GM23338 (cell line): ENCODE measurements around the gene CDYL2. TPM values are rescaled to one million over a fixed set of nuclear protein-coding genes. Genes with fewer than 3 reads are reported as not detected.

ENCODE experiments used
- ATAC-seq: fragments of 200-7000 bp; cut with Tn5 transposase; 3 replicates; pipeline ENCODE4 v1.9.1; 2020
- DNase-seq: peaks from one replicate; pipeline ENCODE4 v3.0.0-alpha.2; 2015; ENCODE audit warnings: low spot score
- H2AFZ ChIP-seq: fragments of 200-600 bp; sonication (generic); 2 replicates; pipeline ENCODE4 v1.8.0; 2016; ENCODE audit warnings: antibody characterized with exemption, mild to moderate bottlenecking, moderate library complexity
- H3F3A ChIP-seq: fragments of 200-600 bp; sonication (generic); replicated peaks from 2 replicates; pipeline ENCODE4 v1.8.0; 2017; ENCODE audit warnings: antibody characterized with exemption, mixed run types, low read depth
- H3K27ac ChIP-seq: fragments of 200-600 bp; sonication (generic); 2 replicates; pipeline ENCODE4 v1.6.1; 2016; ENCODE audit warnings: low read depth
- H3K27me3 ChIP-seq: fragments of 200-600 bp; sonication (generic); 2 replicates; pipeline ENCODE4 v1.8.0; 2016; ENCODE audit warnings: mild to moderate bottlenecking, mixed run types, moderate library complexity; ENCODE audit not compliant: insufficient read depth
- H3K36me3 ChIP-seq: fragments of 200-600 bp; sonication (generic); 2 replicates; pipeline ENCODE4 v1.8.0; 2016; ENCODE audit warnings: mild to moderate bottlenecking; ENCODE audit not compliant: insufficient read depth
- H3K4me1 ChIP-seq: fragments of 200-600 bp; sonication (generic); 2 replicates; pipeline ENCODE4 v1.8.0; 2016; ENCODE audit warnings: mild to moderate bottlenecking, moderate library complexity; ENCODE audit not compliant: insufficient read depth
- H3K4me2 ChIP-seq: fragments of 200-600 bp; sonication (generic); 2 replicates; pipeline ENCODE4 v1.7.1; 2017; ENCODE audit warnings: mixed run types
- H3K4me3 ChIP-seq: fragments of 200-600 bp; sonication (generic); 2 replicates; pipeline ENCODE4 v1.6.1; 2016; ENCODE audit warnings: mixed run types
- H3K79me2 ChIP-seq: fragments of 200-600 bp; sonication (generic); replicated peaks from 2 replicates; pipeline ENCODE4 v1.8.0; 2017; ENCODE audit warnings: mild to moderate bottlenecking; ENCODE audit not compliant: insufficient read depth
- H3K9me2 ChIP-seq: fragments of 200-600 bp; sonication (generic); 2 replicates; pipeline ENCODE4 v1.8.0; 2017; ENCODE audit not compliant: insufficient read depth
- H4K20me1 ChIP-seq: fragments of 200-600 bp; sonication (generic); replicated peaks from 2 replicates; pipeline ENCODE4 v1.8.0; 2017; ENCODE audit warnings: mild to moderate bottlenecking; ENCODE audit not compliant: insufficient read depth
- H3K27ac Mint-ChIP-seq: 2 replicates; pipeline ENCODE4 v1.8.0; 2020; ENCODE audit warnings: inconsistent platforms, mild to moderate bottlenecking, moderate library complexity, mixed read lengths
- H3K27me3 Mint-ChIP-seq: 3 replicates; pipeline ENCODE4 v1.8.0; 2022; ENCODE audit warnings: low read depth, mild to moderate bottlenecking, moderate library complexity, mixed read lengths, inconsistent platforms; ENCODE audit not compliant: insufficient read depth, poor library complexity
- H3K36me3 Mint-ChIP-seq: 3 replicates; pipeline ENCODE4 v1.8.0; 2021; ENCODE audit warnings: low read depth, mild to moderate bottlenecking, inconsistent platforms, moderate library complexity, mixed read lengths
- H3K4me1 Mint-ChIP-seq: 3 replicates; pipeline ENCODE4 v1.8.0; 2020; ENCODE audit warnings: mild to moderate bottlenecking, inconsistent platforms, mixed read lengths
- H3K4me3 Mint-ChIP-seq: 3 replicates; pipeline ENCODE4 v1.8.0; 2021; ENCODE audit warnings: moderate library complexity, mild to moderate bottlenecking, inconsistent platforms, mixed read lengths
- H3K9me3 Mint-ChIP-seq: 3 replicates; pipeline ENCODE4 v1.8.0; 2020; ENCODE audit warnings: moderate library complexity, mild to moderate bottlenecking, inconsistent platforms, mixed read lengths
- EZH2phosphoT487 ChIP-seq: fragments of 200-600 bp; sonication (generic); IDR thresholded peaks from one replicate; pipeline ENCODE4 v1.8.1; 2018; ENCODE audit warnings: antibody characterized with exemption; ENCODE audit not compliant: unreplicated experiment
- NANOG ChIP-seq: IDR thresholded peaks from 2 replicates; pipeline ENCODE4 v1.6.1; 2016; ENCODE audit warnings: antibody characterized with exemption, borderline replicate concordance
- STAT1 ChIP-seq: IDR thresholded peaks from one replicate; pipeline ENCODE4 v1.6.1; 2016; ENCODE audit warnings: antibody characterized with exemption; ENCODE audit not compliant: unreplicated experiment
- ZNF114 ChIP-seq: fragments of 250-450 bp; sonication (Bioruptor Pico); IDR thresholded peaks from 2 replicates; pipeline ENCODE4 v1.5.0; 2020; ENCODE audit warnings: mild to moderate bottlenecking, moderate library complexity
- ZNF331 ChIP-seq: fragments of 250-450 bp; sonication (Bioruptor Pico); IDR thresholded peaks from 2 replicates; pipeline ENCODE4 v1.5.0; 2020; ENCODE audit warnings: low read depth, mild to moderate bottlenecking, moderate library complexity
- polyA plus RNA-seq: library from polyadenylated mRNA; unstranded; fragments of >200 nt; fragmentation: Nextera tagmentation; extraction: Ambion mirVana; gene quantifications from 2 replicates; pipeline ENCODE4 v1.2.1, GENCODE V29; 2016
- total RNA-seq: library from RNA; depleted of rRNA; stranded (reverse); fragments of >200 nt; shearing (Covaris generic); gene quantifications from 2 replicates; pipeline ENCODE4 v1.2.3, GENCODE V29; 2014
- TF ChIP-seq, protein P1 (sequence below): fragments of 250-450 bp; sonication (Bioruptor Pico); IDR thresholded peaks from 2 replicates; pipeline ENCODE4 v1.5.0; 2020; ENCODE audit warnings: mild to moderate bottlenecking, moderate library complexity
- TF ChIP-seq, protein P2 (sequence below), 2 experiments: fragments of 200-600 bp in 1 of 2; sonication (generic) in 1 of 2; conservative IDR thresholded peaks; 2 replicates each; pipeline versions ENCODE4 v1.5.1 to v1.6.1; 2016 to 2017; ENCODE audit warnings: antibody characterized with exemption in 2 of 2, low read depth in 2 of 2, mild to moderate bottlenecking in 2 of 2, moderate library complexity in 1 of 2
- TF ChIP-seq, protein P3 (sequence below): IDR thresholded peaks from one replicate; pipeline ENCODE4 v1.6.1; 2018; ENCODE audit warnings: antibody characterized with exemption; ENCODE audit not compliant: unreplicated experiment
- TF ChIP-seq, protein P4 (sequence below): IDR thresholded peaks from 2 replicates; pipeline ENCODE4 v1.6.1; 2016; ENCODE audit warnings: antibody characterized with exemption

The CDYL2 gene
- total and polyA plus RNA-seq, 2 experiments from 2014 or later, result 0.82 to 4.3 TPM

DNA sequence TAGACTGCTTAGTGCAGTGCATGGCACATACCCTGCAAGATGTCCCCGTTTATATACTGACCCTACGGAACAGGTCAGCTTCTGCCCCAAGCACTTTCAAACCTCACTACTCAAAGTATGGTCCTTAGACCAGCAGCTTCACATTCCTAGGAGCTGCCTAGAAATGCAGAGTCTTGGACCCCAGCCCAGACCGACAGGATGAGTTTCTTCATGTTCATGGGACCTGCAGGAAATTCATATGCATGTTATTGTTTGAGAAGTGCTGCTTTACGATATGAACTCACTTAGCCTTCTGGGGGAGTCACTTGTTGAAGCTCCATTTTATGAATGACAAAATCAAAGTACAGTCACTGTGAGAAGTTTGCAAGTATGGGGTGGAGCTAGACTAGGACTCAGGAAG is 181.0 kb downstream of the CDYL2 start (continued):
- TF ChIP-seq, protein P1, sequence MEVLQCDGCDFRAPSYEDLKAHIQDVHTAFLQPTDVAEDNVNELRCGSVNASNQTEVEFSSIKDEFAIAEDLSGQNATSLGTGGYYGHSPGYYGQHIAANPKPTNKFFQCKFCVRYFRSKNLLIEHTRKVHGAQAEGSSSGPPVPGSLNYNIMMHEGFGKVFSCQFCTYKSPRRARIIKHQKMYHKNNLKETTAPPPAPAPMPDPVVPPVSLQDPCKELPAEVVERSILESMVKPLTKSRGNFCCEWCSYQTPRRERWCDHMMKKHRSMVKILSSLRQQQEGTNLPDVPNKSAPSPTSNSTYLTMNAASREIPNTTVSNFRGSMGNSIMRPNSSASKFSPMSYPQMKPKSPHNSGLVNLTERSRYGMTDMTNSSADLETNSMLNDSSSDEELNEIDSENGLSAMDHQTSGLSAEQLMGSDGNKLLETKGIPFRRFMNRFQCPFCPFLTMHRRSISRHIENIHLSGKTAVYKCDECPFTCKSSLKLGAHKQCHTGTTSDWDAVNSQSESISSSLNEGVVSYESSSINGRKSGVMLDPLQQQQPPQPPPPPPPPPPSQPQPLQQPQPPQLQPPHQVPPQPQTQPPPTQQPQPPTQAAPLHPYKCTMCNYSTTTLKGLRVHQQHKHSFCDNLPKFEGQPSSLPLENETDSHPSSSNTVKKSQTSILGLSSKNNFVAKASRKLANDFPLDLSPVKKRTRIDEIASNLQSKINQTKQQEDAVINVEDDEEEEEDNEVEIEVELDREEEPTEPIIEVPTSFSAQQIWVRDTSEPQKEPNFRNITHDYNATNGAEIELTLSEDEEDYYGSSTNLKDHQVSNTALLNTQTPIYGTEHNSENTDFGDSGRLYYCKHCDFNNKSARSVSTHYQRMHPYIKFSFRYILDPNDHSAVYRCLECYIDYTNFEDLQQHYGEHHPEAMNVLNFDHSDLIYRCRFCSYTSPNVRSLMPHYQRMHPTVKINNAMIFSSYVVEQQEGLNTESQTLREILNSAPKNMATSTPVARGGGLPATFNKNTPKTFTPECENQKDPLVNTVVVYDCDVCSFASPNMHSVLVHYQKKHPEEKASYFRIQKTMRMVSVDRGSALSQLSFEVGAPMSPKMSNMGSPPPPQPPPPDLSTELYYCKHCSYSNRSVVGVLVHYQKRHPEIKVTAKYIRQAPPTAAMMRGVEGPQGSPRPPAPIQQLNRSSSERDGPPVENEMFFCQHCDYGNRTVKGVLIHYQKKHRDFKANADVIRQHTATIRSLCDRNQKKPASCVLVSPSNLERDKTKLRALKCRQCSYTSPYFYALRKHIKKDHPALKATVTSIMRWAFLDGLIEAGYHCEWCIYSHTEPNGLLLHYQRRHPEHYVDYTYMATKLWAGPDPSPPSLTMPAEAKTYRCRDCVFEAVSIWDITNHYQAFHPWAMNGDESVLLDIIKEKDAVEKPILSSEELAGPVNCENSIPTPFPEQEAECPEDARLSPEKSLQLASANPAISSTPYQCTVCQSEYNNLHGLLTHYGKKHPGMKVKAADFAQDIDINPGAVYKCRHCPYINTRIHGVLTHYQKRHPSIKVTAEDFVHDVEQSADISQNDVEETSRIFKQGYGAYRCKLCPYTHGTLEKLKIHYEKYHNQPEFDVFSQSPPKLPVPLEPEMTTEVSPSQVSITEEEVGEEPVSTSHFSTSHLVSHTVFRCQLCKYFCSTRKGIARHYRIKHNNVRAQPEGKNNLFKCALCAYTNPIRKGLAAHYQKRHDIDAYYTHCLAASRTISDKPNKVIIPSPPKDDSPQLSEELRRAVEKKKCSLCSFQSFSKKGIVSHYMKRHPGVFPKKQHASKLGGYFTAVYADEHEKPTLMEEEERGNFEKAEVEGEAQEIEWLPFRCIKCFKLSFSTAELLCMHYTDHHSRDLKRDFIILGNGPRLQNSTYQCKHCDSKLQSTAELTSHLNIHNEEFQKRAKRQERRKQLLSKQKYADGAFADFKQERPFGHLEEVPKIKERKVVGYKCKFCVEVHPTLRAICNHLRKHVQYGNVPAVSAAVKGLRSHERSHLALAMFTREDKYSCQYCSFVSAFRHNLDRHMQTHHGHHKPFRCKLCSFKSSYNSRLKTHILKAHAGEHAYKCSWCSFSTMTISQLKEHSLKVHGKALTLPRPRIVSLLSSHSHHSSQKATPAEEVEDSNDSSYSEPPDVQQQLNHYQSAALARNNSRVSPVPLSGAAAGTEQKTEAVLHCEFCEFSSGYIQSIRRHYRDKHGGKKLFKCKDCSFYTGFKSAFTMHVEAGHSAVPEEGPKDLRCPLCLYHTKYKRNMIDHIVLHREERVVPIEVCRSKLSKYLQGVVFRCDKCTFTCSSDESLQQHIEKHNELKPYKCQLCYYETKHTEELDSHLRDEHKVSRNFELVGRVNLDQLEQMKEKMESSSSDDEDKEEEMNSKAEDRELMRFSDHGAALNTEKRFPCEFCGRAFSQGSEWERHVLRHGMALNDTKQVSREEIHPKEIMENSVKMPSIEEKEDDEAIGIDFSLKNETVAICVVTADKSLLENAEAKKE (CRISPR knock-in tag), result no peak
- TF ChIP-seq EZH2phosphoT487 (no peak), ZNF331 (no peak)

DNA sequence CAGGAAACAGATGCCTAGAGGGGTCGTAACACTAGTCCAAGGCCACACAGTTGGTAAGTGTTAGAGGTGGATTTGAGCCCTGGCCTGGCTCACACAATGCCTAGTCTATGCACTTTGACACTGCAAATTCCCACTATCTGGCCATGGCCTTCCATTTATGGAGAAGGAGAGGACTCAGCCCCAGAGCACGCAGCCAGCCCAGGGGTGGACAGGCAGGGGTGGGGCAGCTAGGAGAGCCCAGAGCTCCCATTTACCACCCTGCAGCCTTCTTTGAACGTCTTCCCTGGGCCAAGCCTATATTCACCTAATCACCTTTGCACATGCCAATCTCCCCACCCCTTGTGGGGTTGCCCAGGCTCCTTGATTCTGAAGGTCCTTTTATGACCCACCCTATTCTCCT is 182.4 kb downstream of the CDYL2 start:
- no peaks in the 10 kb centered on the region for H3K9me2 ChIP-seq
- Mint-ChIP-seq H3K27me3 (peaks cover 2% of the 10 kb centered on the region), H3K9me3 (peaks cover 34% of the 10 kb centered on the region), H3K27ac (no peak overlapping the region), H3K4me3 (no peak overlapping the region), H3K4me1 (no peaks in the 10 kb centered on the region), H3K36me3 (no peaks in the 10 kb centered on the region; the same call in 2 of the 3 replicates)
- H3K4me3 ChIP-seq, result no peak overlapping the region
- H3K4me1 ChIP-seq, result no peaks in the 10 kb centered on the region
- H3K79me2 ChIP-seq, result no peaks in the 10 kb centered on the region
- no peaks in the 10 kb centered on the region for H3K36me3 ChIP-seq
- ATAC-seq (no peak), DNase-seq (no peak)
- no peak overlapping the region for H3K4me2 ChIP-seq
- H2AFZ ChIP-seq, result no peak overlapping the region
- no peak overlapping the region for H3K27ac ChIP-seq
- no peaks in the 10 kb centered on the region for H3K27me3 ChIP-seq
- no peaks in the 10 kb centered on the region for H4K20me1 ChIP-seq
- H3F3A ChIP-seq, result no peaks in the 10 kb centered on the region
- TF ChIP-seq STAT1 (no peak), NANOG (no peak), ZNF331 (no peak), ZNF114 (no peak), EZH2phosphoT487 (no peak)
- TF ChIP-seq, protein P2, sequence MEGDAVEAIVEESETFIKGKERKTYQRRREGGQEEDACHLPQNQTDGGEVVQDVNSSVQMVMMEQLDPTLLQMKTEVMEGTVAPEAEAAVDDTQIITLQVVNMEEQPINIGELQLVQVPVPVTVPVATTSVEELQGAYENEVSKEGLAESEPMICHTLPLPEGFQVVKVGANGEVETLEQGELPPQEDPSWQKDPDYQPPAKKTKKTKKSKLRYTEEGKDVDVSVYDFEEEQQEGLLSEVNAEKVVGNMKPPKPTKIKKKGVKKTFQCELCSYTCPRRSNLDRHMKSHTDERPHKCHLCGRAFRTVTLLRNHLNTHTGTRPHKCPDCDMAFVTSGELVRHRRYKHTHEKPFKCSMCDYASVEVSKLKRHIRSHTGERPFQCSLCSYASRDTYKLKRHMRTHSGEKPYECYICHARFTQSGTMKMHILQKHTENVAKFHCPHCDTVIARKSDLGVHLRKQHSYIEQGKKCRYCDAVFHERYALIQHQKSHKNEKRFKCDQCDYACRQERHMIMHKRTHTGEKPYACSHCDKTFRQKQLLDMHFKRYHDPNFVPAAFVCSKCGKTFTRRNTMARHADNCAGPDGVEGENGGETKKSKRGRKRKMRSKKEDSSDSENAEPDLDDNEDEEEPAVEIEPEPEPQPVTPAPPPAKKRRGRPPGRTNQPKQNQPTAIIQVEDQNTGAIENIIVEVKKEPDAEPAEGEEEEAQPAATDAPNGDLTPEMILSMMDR (conservative IDR thresholded peaks at IDR 0.05; ENCODE audit: low read depth in 2 of 2), result no peak
- TF ChIP-seq, protein P3, sequence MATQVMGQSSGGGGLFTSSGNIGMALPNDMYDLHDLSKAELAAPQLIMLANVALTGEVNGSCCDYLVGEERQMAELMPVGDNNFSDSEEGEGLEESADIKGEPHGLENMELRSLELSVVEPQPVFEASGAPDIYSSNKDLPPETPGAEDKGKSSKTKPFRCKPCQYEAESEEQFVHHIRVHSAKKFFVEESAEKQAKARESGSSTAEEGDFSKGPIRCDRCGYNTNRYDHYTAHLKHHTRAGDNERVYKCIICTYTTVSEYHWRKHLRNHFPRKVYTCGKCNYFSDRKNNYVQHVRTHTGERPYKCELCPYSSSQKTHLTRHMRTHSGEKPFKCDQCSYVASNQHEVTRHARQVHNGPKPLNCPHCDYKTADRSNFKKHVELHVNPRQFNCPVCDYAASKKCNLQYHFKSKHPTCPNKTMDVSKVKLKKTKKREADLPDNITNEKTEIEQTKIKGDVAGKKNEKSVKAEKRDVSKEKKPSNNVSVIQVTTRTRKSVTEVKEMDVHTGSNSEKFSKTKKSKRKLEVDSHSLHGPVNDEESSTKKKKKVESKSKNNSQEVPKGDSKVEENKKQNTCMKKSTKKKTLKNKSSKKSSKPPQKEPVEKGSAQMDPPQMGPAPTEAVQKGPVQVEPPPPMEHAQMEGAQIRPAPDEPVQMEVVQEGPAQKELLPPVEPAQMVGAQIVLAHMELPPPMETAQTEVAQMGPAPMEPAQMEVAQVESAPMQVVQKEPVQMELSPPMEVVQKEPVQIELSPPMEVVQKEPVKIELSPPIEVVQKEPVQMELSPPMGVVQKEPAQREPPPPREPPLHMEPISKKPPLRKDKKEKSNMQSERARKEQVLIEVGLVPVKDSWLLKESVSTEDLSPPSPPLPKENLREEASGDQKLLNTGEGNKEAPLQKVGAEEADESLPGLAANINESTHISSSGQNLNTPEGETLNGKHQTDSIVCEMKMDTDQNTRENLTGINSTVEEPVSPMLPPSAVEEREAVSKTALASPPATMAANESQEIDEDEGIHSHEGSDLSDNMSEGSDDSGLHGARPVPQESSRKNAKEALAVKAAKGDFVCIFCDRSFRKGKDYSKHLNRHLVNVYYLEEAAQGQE, result no peak
- TF ChIP-seq, protein P4, sequence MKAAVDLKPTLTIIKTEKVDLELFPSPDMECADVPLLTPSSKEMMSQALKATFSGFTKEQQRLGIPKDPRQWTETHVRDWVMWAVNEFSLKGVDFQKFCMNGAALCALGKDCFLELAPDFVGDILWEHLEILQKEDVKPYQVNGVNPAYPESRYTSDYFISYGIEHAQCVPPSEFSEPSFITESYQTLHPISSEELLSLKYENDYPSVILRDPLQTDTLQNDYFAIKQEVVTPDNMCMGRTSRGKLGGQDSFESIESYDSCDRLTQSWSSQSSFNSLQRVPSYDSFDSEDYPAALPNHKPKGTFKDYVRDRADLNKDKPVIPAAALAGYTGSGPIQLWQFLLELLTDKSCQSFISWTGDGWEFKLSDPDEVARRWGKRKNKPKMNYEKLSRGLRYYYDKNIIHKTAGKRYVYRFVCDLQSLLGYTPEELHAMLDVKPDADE, result no peak
